GM12892 (cell line): Measurements from ENCODE around the gene MECP2.

ENCODE experiments used
- DNase-seq: peaks from one replicate; pipeline ENCODE4 v3.0.0; 2011; ENCODE audit not compliant: insufficient read length
- FAIRE-seq: peaks from 2 replicates; lab custom pipeline; 2011; peaks lifted over from hg19 to GRCh38; lab: Jason Lieb, UNC
- POLR2A ChIP-seq: IDR thresholded peaks from 2 replicates; pipeline ENCODE4 v1.6.1; 2011; ENCODE audit warnings: low read depth, low read length, control low read depth
- POLR2AphosphoS5 ChIP-seq: IDR thresholded peaks from 2 replicates; pipeline ENCODE4 v1.6.1; 2011; ENCODE audit warnings: low read depth, low read length, control low read depth
- TAF1 ChIP-seq: IDR thresholded peaks from 2 replicates; pipeline ENCODE4 v1.6.1; 2011; ENCODE audit warnings: low read depth, mild to moderate bottlenecking, control low read depth, low read length, borderline replicate concordance

The MECP2 gene

DNA sequence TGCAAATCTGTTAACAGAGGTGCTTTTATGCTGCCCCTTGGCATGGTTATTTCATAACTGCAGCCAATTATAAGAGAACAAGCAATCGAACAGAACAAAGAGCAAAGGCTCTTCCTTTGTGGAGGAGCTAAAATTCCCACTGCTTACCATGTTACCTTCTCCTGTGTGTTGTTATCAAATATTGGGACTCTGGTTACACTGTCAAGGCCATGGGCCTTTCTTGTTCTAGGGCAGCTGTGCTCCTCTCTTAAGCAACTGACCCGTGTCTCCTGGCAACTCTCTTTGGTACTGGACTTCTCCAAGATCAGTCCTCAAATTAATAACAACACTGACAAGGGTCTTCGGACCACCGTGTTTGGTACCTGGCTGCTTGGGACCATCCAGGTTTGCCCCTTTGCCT is 34.4 kb upstream of the MECP2 start:
- FAIRE-seq (no peak), DNase-seq (no peak)

GRCh38 chrX:154126101-154126500 is 28.6 kb upstream of the MECP2 start:
- DNase-seq (no peak), FAIRE-seq (no peak)
- no peak for TF ChIP-seq POLR2A
- TF ChIP-seq TAF1: no peak

More for the DNA sequence above, 34.4 kb upstream of the MECP2 start:
- TF ChIP-seq TAF1: no peak
- no peak for TF ChIP-seq POLR2A
- TF ChIP-seq POLR2AphosphoS5: no peak

- FAIRE-seq: no peak
- TF ChIP-seq POLR2AphosphoS5 (no peak), POLR2A (no peak), TAF1 (no peak)
- no peak for DNase-seq
Measured at GRCh38 chrX:154125391-154126040, 28.0 kb upstream of the MECP2 start.

DNA sequence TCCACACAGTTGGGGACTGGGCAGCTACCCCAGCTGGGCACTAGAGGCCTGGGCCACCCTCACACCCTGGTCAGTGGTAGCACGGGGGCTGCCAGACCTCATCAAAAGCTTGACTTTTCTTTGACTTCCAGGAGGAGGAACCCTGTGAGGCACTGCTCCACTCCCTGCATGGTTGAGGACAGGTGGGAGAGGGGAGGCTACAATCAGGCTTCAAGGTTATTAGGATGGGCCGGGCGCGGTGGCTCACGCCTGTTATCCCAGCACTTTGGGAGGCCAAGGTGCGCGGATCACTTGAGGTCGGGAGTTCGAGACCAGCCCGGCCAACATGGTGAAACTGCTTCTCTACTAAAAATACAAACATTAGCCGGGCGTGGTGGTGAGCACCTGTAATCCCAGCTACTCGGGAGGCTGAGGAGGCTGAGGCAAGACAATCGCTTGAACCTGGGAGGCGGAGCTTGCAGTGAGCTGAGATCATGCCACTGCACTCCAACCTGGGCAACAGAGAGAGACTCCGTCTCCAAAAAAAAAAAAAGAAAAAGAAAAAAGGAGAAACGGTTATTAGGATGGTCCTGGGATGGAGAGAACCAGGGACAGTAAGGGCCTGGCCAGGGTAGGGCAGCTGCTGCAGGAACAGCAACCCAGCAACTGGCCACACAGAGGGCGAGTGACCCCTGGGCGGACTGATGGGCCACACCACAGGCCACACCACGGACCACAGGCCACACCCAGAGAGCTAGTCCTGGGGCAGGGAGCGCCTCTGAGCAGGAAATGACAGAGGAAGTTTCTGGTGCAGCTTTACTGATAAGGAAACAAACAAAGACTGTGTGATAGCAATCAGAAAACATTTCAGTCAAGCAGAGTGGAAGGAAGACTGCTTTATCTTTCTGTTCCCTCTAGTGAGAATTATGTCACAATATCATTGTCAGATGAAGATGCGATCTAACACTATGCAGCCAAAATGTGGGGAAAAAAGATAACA is 26.0 kb upstream of the MECP2 start:
- peak; percentile 70 for FAIRE-seq
- DNase-seq: no peak
- TF ChIP-seq POLR2AphosphoS5 (no peak), TAF1 (no peak)

DNA sequence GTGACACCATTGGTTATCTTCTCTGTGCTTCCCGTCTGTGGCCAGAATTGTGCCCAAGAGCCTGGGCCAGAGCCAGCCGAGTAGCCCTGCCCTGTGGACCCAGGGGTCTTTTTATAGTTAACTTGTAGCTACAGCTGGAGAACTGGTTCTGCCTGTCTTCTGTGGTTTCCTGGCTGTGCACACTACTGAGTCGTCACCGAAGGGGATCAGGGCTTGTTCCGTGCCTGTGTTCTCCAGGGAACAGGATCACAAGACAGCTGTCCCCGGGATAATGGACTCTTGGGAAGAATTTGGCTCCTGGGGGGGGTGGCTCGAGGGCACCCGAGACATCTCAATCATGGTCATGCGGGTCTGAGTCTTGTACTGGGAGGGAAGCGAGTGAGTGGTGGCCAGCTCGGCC is 24.4 kb upstream of the MECP2 start:
- TF ChIP-seq POLR2AphosphoS5 (no peak), TAF1 (no peak), POLR2A (no peak)
- DNase-seq (no peak), FAIRE-seq (no peak)

- DNase-seq: no peak
- no peak for FAIRE-seq
- TF ChIP-seq POLR2A: no peak
- no peak for TF ChIP-seq POLR2AphosphoS5
- TF ChIP-seq TAF1: no peak
Measured at GRCh38 chrX:154121207-154121606, 23.7 kb upstream of the MECP2 start.

- FAIRE-seq (no peak), DNase-seq (no peak)
- TF ChIP-seq POLR2AphosphoS5: no peak
Measured at GRCh38 chrX:154120567-154120966, 23.1 kb upstream of the MECP2 start.

DNA sequence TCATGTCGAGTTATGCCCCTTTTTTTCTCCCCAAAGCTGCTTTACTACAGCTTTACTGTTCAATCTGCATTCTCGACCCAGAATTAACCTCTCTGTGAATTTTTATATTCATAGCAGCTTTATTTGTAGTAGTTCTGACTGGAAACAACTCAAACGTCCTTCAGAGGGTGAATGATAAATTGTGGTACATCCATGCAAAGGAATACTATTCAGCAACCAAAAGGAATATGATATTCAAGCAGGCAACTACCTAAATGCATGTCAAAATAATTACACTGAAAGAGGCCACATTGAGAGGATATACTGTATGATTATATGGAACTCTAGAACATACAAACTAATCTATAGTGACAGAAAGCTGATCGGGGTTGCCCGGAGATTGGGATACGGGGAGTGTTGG is 20.0 kb upstream of the MECP2 start:
- no peak for FAIRE-seq
- DNase-seq: no peak
- TF ChIP-seq POLR2AphosphoS5 (no peak), TAF1 (no peak), POLR2A (no peak)

- TF ChIP-seq TAF1 (no peak), POLR2AphosphoS5 (no peak), POLR2A (no peak)
- no peak for DNase-seq
- FAIRE-seq: no peak
Measured at GRCh38 chrX:154116426-154117211, 19.1 kb upstream of the MECP2 start.

- no peak for TF ChIP-seq POLR2A
- FAIRE-seq (no peak), DNase-seq (no peak)
Measured at GRCh38 chrX:154115750-154116149, 18.2 kb upstream of the MECP2 start.

- FAIRE-seq (no peak), DNase-seq (no peak)
- TF ChIP-seq POLR2AphosphoS5: no peak
- no peak for TF ChIP-seq POLR2A
- no peak for TF ChIP-seq TAF1
Measured at GRCh38 chrX:154115071-154115470, 17.6 kb upstream of the MECP2 start.

DNA sequence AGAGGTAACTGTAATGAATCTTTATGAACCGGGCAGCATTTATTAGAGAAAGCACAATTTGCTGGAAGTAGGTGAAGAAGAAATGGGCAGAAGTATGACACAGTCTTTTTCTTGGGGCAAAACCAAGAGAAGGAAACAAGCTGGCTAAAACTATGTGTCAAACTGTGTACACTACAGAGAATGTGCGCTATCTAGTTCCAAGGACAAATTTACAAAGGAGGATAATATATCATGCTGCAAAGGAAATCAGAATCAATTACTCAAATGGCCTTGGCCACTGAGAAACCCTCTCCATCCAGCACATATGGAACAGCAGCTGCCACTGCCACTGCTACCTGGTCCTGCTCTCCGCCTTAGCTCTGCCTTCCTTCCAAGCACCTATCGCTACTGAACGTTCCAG is 17.1 kb upstream of the MECP2 start:
- no peak for FAIRE-seq
- no peak for TF ChIP-seq POLR2AphosphoS5
- no peak for TF ChIP-seq POLR2A
- TF ChIP-seq TAF1: no peak
- no peak for DNase-seq
